ENCODE measurements around the gene SPATA31D4.

SPATA31D4 gene

DNA sequence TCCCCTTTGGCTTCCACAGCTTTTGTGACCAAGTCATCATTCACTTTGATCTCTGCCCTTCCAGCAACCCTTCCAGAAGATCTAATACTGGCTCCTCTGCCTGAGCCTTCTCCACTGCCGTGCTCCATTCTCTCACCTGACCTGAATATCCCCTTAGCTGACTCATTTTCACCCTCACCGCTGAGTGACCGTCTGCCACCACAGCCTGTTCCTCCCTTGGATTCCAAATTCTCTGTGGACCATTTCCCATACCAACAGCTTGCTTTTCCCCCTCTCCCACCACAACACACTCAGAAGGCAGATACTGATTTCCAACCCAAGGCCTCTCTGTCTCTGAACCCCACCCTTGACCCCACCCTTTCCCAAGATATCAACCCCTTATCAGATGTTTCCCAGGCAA is 39.8 kb downstream of the SPATA31D4 start:
- no peak for DNase-seq

DNA sequence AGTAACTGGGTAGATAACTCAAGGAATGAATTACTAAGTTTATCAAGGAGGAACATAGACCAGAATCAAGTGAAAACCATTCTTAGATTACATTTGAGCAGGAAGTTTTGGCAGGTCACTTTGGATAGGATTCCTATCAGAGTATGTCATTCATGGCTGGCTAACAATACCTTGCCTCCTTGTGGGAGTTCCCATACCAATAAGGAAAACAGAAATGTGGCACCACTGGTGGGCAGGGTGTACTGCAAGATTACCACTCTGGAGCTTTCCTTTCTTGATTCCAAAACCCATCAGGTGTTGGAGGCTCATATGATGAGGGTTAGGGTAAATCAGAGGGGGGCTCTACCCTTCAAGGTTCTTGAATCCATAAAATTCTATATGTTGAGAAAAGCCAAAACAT is 41.7 kb downstream of the SPATA31D4 start:
- no peak for DNase-seq

DNA sequence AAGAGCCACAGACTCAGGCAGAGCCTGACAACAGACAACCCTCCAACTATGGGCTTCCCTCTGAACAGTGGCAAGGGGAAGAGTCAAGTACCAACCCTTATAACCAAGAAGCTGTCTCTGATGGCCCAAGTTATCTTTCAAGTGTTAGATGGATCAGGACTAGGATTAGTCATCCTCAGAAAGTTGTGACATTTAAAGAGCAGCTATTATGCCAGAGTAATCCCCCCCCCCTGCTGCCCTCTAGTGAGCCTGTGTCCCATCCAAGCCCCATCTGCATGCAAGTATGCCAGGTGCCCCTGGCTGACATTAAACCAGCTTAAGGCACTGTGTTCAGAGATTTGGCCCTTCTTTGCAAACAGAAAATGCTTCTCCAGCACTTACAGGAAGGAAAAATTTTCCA is 43.5 kb downstream of the SPATA31D4 start:
- DNase-seq = no peak

DNA sequence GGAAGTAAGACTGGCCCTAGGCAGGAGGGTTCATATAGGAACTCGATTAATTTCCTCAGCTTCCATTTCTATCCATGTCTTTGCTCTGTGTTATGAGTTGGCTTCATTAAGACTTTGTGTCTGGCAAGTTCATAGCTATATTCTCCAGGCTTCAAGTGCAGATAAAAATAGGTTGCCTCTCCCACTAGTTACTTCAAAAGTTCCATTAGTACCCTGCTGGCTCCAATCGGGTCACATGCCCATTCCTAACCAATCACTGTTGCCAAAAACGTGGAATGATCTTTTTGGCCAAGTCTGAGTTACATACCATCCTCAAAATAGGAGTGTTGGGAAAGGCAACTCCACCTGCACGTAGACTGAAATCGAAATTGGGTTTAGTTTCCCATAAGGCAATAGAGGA is 46.5 kb downstream of the SPATA31D4 start:
- no peak for DNase-seq

DNA sequence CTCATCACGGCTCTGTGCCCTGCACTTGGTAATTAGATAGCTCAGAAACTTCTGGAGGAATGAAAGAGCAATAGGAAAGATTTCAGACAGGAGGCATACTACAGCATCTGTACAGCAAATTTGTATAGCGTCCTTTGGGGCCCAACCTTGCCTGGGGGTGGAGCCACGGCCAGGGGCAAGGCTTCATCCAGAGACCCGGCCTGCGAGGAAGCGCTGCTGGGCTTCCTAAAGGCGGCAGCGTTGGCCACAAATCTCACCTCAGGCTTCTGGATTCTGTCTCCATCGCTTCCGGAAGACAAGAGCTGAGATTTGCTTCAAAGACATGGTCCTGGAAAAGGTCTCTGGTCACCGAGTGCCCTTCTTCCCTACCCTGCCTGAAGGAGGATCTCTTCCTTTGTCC is 48.1 kb downstream of the SPATA31D4 start:
- no peak for DNase-seq

DNA sequence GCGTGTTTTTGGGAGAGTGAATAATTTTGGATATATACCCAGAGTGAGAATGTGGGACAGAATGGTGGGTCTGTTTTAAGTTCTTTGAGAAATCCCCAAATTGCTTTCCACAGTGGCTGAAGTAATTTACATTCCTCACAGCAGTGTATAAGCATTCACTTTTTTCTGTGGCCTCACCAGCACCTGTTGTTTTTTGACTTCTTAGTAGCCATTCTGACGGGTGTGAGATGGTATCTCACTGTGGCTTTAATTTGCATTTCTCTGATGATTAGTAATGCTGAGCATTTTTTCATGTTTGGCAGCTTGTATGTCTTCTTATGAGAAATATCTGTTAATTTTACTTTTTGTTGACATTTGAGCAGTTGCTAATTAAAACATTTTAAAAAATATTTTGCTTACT is 51.0 kb downstream of the SPATA31D4 start:
- no peak for DNase-seq

DNA sequence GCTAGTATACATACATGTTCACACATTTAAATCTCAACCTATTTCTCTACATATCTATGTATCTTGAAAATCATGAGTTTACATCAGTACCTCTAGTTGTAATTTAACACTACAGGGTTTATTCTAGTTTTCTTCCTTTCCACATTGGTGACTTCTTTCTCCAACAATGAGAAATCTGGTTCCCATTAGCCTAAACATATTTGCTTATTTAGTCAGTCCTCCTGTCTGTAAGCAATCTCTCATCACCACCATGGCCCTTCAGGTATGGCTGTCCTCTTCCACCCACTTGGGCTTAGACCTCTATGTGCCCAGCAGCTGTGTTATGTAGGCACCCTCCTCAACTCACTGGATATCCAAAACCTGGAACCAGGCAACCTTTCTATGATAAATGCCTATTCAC is 52.3 kb downstream of the SPATA31D4 start:
- no peak for DNase-seq

DNA sequence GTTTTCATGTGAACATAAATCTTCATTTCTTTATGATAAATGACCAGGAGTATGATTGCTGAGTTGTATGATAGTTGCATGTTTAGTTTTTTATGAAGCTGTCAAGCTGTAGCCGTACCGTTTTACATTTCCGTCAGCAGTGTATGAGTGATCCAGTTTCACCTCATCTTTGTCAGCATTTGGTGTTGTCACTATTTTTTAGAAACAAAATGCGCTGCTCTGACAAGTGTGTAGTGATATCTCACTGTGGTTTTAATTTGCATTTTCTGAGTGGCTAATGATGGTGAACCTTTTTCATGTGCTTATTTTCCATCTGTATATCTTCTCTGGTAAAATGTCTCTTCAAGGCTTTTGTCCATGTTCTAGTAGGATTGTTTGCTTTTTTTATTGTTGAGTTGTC is 53.7 kb downstream of the SPATA31D4 start:
- DNase-seq = no peak
